ENCODE measurements around the gene KIFC3. TPM values are rescaled to one million over a fixed set of nuclear protein-coding genes. Genes with fewer than 3 reads are reported as not detected.

Gene KIFC3
- total RNA-seq, 1 donor from 2014 or later, result 0.27 TPM

- ATAC-seq (ENCODE audit: low read depth) (no peak), DNase-seq (no peak)
- TF ChIP-seq CTCF (IDR thresholded peaks at IDR 0.05), result no peak
- POLR2A ChIA-PET, result no interaction called here
- CTCF ChIA-PET, result no interaction called here
- Mint-ChIP-seq H3K27ac (no peak overlapping the region), H3K4me1 (peaks cover 8% of the 10 kb centered on the region), H3K4me3 (no peak overlapping the region), H3K36me3 (ENCODE audit: low read depth) (peaks cover 2% of the 10 kb centered on the region), H3K27me3 (no peaks in the 10 kb centered on the region), H3K9me3 (peaks cover 2% of the 10 kb centered on the region)
- intact Hi-C loops (cut with micrococcal nuclease), result no loop called here
Observed at GRCh38 chr16:57729182-57729484, 73.2 kb downstream of the KIFC3 start.

GRCh38 chr16:57728336-57729181, 73.7 kb downstream of the KIFC3 start:
- Mint-ChIP-seq H3K27me3 (no peaks in the 10 kb centered on the region), H3K9me3 (peaks cover 2% of the 10 kb centered on the region), H3K4me3 (no peak overlapping the region), H3K36me3 (ENCODE audit: low read depth) (peaks cover 2% of the 10 kb centered on the region), H3K27ac (no peak overlapping the region), H3K4me1 (peaks cover 8% of the 10 kb centered on the region)
- ATAC-seq (ENCODE audit: low read depth), result no peak
- no peak for TF ChIP-seq CTCF (IDR thresholded peaks at IDR 0.05)
- DNase-seq, result no peak
- ChIA-PET CTCF (no interaction called here), POLR2A (no interaction called here)
- intact Hi-C loops (cut with micrococcal nuclease), result no loop called here

GRCh38 chr16:57727610-57728009, 74.7 kb downstream of the KIFC3 start:
- DNase-seq (no peak), ATAC-seq (ENCODE audit: low read depth) (no peak)
- Mint-ChIP-seq H3K36me3 (ENCODE audit: low read depth) (no peaks in the 10 kb centered on the region), H3K27me3 (no peaks in the 10 kb centered on the region), H3K4me3 (no peak overlapping the region), H3K27ac (no peak overlapping the region), H3K9me3 (peaks cover under 1% of the 10 kb centered on the region), H3K4me1 (peaks cover 8% of the 10 kb centered on the region)
- ChIA-PET POLR2A (no interaction called here), CTCF (no interaction called here)
- intact Hi-C loops (cut with micrococcal nuclease), result no loop called here
- TF ChIP-seq CTCF (IDR thresholded peaks at IDR 0.05), result no peak

- POLR2A ChIA-PET, result no interaction called here
- TF ChIP-seq CTCF (IDR thresholded peaks at IDR 0.05), result no peak
- Mint-ChIP-seq H3K9me3 (no peaks in the 10 kb centered on the region), H3K4me3 (no peak overlapping the region), H3K27ac (no peak overlapping the region), H3K36me3 (ENCODE audit: low read depth) (no peaks in the 10 kb centered on the region), H3K4me1 (peaks cover 8% of the 10 kb centered on the region), H3K27me3 (no peaks in the 10 kb centered on the region)
- intact Hi-C loops (cut with micrococcal nuclease), result no loop called here
- ATAC-seq (ENCODE audit: low read depth) (no peak), DNase-seq (no peak)
- CTCF ChIA-PET, result interaction anchor here (1.0 kb wide), 1 partner anchor 150 kb away, joined by 3 read pairs; no protein-coding TSS in a partner anchor
Observed at GRCh38 chr16:57726433-57726947, 75.8 kb downstream of the KIFC3 start.

- ChIA-PET POLR2A (no interaction called here), CTCF (interaction anchor here (1.0 kb wide), 1 partner anchor 149 kb away, joined by 3 read pairs; no protein-coding TSS in a partner anchor)
- Mint-ChIP-seq H3K27ac (no peak overlapping the region), H3K27me3 (no peaks in the 10 kb centered on the region), H3K36me3 (ENCODE audit: low read depth) (no peaks in the 10 kb centered on the region), H3K9me3 (no peaks in the 10 kb centered on the region), H3K4me1 (peaks cover 8% of the 10 kb centered on the region), H3K4me3 (no peak overlapping the region)
- no peak for TF ChIP-seq CTCF (IDR thresholded peaks at IDR 0.05)
- DNase-seq (no peak), ATAC-seq (ENCODE audit: low read depth) (no peak)
- intact Hi-C loops (cut with micrococcal nuclease), result no loop called here
Observed at GRCh38 chr16:57725976-57726375, 76.3 kb downstream of the KIFC3 start.

Data from activated B cell treated with CpG ODN at 0.5 μM for 24 hours (primary cell).